ENCODE results near the gene CAVIN2.

DNA sequence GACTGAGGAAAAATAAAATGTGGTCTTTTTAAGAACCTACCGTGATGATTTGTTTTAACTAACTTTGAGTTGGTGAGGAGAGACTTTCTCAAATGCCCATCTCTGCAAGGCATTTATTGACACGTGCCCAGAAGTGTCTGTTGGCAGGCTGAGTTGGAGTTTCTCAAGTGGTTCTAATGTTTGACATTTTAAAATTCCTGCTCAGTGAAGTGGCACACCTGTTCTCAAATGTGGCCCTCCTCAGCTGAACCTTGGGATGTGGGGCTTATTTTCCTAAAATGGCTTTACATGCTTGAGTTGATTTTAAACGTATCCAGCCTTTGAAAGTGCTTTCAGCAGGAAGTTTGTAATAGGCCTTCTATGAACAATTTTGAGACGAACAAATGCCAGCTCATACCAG lies 876 bp upstream of the CAVIN2 start:
- TF ChIP-seq POLR2A (IDR thresholded peaks at IDR 0.05) (no peak), CTCF (IDR thresholded peaks at IDR 0.05) (no peak)
